ENCODE results near the gene VAMP1. TPM values are rescaled to one million over a fixed set of nuclear protein-coding genes. Genes with fewer than 3 reads are reported as not detected.
"Not testable (repeated sequence)": the region's sequence is repeated elsewhere in the genome, so short reads cannot be mapped to it uniquely, and the experiment has no call there.

VAMP1 gene
- total RNA-seq: 49.7 and 52.8 TPM in 2 replicates

GRCh38 chr12:6470375-6471163 is at the start of gene VAMP1:
TSS of gene VAMP1 (minus strand) at chr12:6470677. CDS start at chr12:6470531, 146 bp downstream.
- H3K9me3 Mint-ChIP-seq: no peaks in the 10 kb centered on the region
- H3K4me3 Mint-ChIP-seq: peak within 1 kb of the TSS; percentile 93
- peaks cover 38% of the 10 kb centered on the region for H3K36me3 Mint-ChIP-seq (ENCODE audit: low read depth)
- peaks cover 57% of the 10 kb centered on the region for H3K4me1 Mint-ChIP-seq (ENCODE audit: low read depth)
- peak; percentile 97 for DNase-seq (ENCODE audit: low spot score)
- intact Hi-C loops (cut with micrococcal nuclease): loop anchor here (1.0 to 5.0 kb wide), 10 partner anchors 8 to 472 kb away; partner anchors contain the start of genes C12orf57, GAPDH, IFFO1 and MRPL51
- peak within 1 kb of the TSS; percentile 85 for H3K27ac Mint-ChIP-seq
- peaks cover 1% of the 10 kb centered on the region for H3K27me3 Mint-ChIP-seq (ENCODE audit: insufficient read depth)

- Mint-ChIP-seq H3K4me1 (ENCODE audit: low read depth) (no peaks in the 10 kb centered on the region), H3K27ac (peak overlapping the region; percentile 67), H3K36me3 (ENCODE audit: low read depth) (peaks cover 63% of the 10 kb centered on the region), H3K27me3 (ENCODE audit: insufficient read depth) (no peaks in the 10 kb centered on the region), H3K9me3 (no peaks in the 10 kb centered on the region), H3K4me3 (no peak overlapping the region)
- intact Hi-C loops (cut with micrococcal nuclease): no loop called here
- DNase-seq (ENCODE audit: low spot score): no peak
Observed at GRCh38 chr12:6520186-6520585, 49.7 kb upstream of the VAMP1 start.

- Mint-ChIP-seq H3K36me3 (ENCODE audit: low read depth) (peaks cover 37% of the 10 kb centered on the region), H3K4me3 (no peak overlapping the region)
Observed at GRCh38 chr12:6508087-6508486, 37.6 kb upstream of the VAMP1 start.

GRCh38 chr12:6507102-6507998 is 36.9 kb upstream of the VAMP1 start:
- Mint-ChIP-seq H3K36me3 (ENCODE audit: low read depth) (peaks cover 32% of the 10 kb centered on the region), H3K9me3 (no peaks in the 10 kb centered on the region), H3K4me1 (ENCODE audit: low read depth) (peaks cover 5% of the 10 kb centered on the region), H3K4me3 (no peak overlapping the region), H3K27ac (peak overlapping the region; percentile 41), H3K27me3 (ENCODE audit: insufficient read depth) (no peaks in the 10 kb centered on the region)
- DNase-seq (ENCODE audit: low spot score): no peak
- intact Hi-C loops (cut with micrococcal nuclease): no loop called here

More at GRCh38 chr12:6508087-6508486, 37.6 kb upstream of the VAMP1 start:
- intact Hi-C loops (cut with micrococcal nuclease): no loop called here
- DNase-seq (ENCODE audit: low spot score): no peak
- no peak overlapping the region for H3K27ac Mint-ChIP-seq
- H3K27me3 Mint-ChIP-seq (ENCODE audit: insufficient read depth): no peaks in the 10 kb centered on the region
- peaks cover 5% of the 10 kb centered on the region for H3K4me1 Mint-ChIP-seq (ENCODE audit: low read depth)
- no peaks in the 10 kb centered on the region for H3K9me3 Mint-ChIP-seq

GRCh38 chr12:6500466-6500865 is 30.0 kb upstream of the VAMP1 start:
- peaks cover 17% of the 10 kb centered on the region for H3K36me3 Mint-ChIP-seq (ENCODE audit: low read depth)
- H3K27me3 Mint-ChIP-seq (ENCODE audit: insufficient read depth): no peaks in the 10 kb centered on the region
- no peak overlapping the region for H3K27ac Mint-ChIP-seq
- peaks cover 10% of the 10 kb centered on the region for H3K4me1 Mint-ChIP-seq (ENCODE audit: low read depth)
- DNase-seq (ENCODE audit: low spot score): no peak
- no peaks in the 10 kb centered on the region for H3K9me3 Mint-ChIP-seq
- intact Hi-C loops (cut with micrococcal nuclease): no loop called here
- H3K4me3 Mint-ChIP-seq: no peak overlapping the region

GRCh38 chr12:6497291-6497690 is 26.8 kb upstream of the VAMP1 start:
- H3K36me3 Mint-ChIP-seq (ENCODE audit: low read depth): peaks cover 20% of the 10 kb centered on the region
- H3K4me3 Mint-ChIP-seq, H3K27ac Mint-ChIP-seq: not testable (repeated sequence)

GRCh38 chr12:6494968-6495367 is 24.5 kb upstream of the VAMP1 start:
- peaks cover 3% of the 10 kb centered on the region for H3K27me3 Mint-ChIP-seq (ENCODE audit: insufficient read depth)
- peak overlapping the region; percentile 97 for H3K27ac Mint-ChIP-seq
- peak overlapping the region; percentile 97 for H3K4me3 Mint-ChIP-seq
- DNase-seq (ENCODE audit: low spot score): no peak
- H3K9me3 Mint-ChIP-seq: no peaks in the 10 kb centered on the region
- H3K36me3 Mint-ChIP-seq (ENCODE audit: low read depth): peaks cover 27% of the 10 kb centered on the region
- intact Hi-C loops (cut with micrococcal nuclease): loop anchor here (1.0 to 10.0 kb wide), 10 partner anchors 43 to 637 kb away; partner anchors contain the start of genes CLSTN3, ING4, MLF2 and SPSB2
- peaks cover 33% of the 10 kb centered on the region for H3K4me1 Mint-ChIP-seq (ENCODE audit: low read depth)

More at GRCh38 chr12:6497291-6497690, 26.8 kb upstream of the VAMP1 start:
- intact Hi-C loops (cut with micrococcal nuclease): loop anchor here (10.0 kb wide), 1 partner anchor 298 kb away; no protein-coding TSS in a partner anchor
- peaks cover 25% of the 10 kb centered on the region for H3K4me1 Mint-ChIP-seq (ENCODE audit: low read depth)
- not testable (repeated sequence) for DNase-seq (ENCODE audit: low spot score); H3K27me3 Mint-ChIP-seq (ENCODE audit: insufficient read depth); H3K9me3 Mint-ChIP-seq

GRCh38 chr12:6494258-6494743 is 23.8 kb upstream of the VAMP1 start:
- peak; percentile 1 for DNase-seq (ENCODE audit: low spot score)
- Mint-ChIP-seq H3K4me3 (peak overlapping the region; percentile 97), H3K4me1 (ENCODE audit: low read depth) (peaks cover 33% of the 10 kb centered on the region), H3K27ac (peak overlapping the region; percentile 97), H3K27me3 (ENCODE audit: insufficient read depth) (peaks cover 3% of the 10 kb centered on the region), H3K9me3 (no peaks in the 10 kb centered on the region), H3K36me3 (ENCODE audit: low read depth) (peaks cover 27% of the 10 kb centered on the region)
- intact Hi-C loops (cut with micrococcal nuclease): loop anchor here (1.0 to 10.0 kb wide), 10 partner anchors 42 to 638 kb away; partner anchors contain the start of genes CLSTN3, ING4, MLF2 and SPSB2

GRCh38 chr12:6493497-6494257 is 23.2 kb upstream of the VAMP1 start, which contains the start of gene NCAPD2:
TSS of gene NCAPD2 (plus strand) at chr12:6494102. CDS start at chr12:6495099, 997 bp downstream.
- Mint-ChIP-seq H3K27me3 (ENCODE audit: insufficient read depth) (peaks cover 3% of the 10 kb centered on the region), H3K36me3 (ENCODE audit: low read depth) (peaks cover 23% of the 10 kb centered on the region), H3K27ac (peak within 1 kb of the TSS; percentile 97), H3K9me3 (no peaks in the 10 kb centered on the region), H3K4me3 (peak within 1 kb of the TSS; percentile 97), H3K4me1 (ENCODE audit: low read depth) (peaks cover 33% of the 10 kb centered on the region)
- DNase-seq (ENCODE audit: low spot score): peak; percentile 96
- intact Hi-C loops (cut with micrococcal nuclease): loop anchor here (1.0 to 10.0 kb wide), 18 partner anchors 23 to 639 kb away; partner anchors contain the start of genes CDCA3, CHD4, CLSTN3 and COPS7A

GRCh38 chr12:6492838-6493496 is 22.5 kb upstream of the VAMP1 start, which contains the start of gene MRPL51:
TSS of gene MRPL51 (minus strand) at chr12:6493262. CDS start at chr12:6493136, 126 bp downstream.
- Mint-ChIP-seq H3K36me3 (ENCODE audit: low read depth) (peaks cover 20% of the 10 kb centered on the region), H3K9me3 (no peaks in the 10 kb centered on the region), H3K4me3 (peak within 1 kb of the TSS; percentile 97), H3K27ac (peak within 1 kb of the TSS; percentile 97), H3K27me3 (ENCODE audit: insufficient read depth) (peaks cover 3% of the 10 kb centered on the region), H3K4me1 (ENCODE audit: low read depth) (peaks cover 33% of the 10 kb centered on the region)
- intact Hi-C loops (cut with micrococcal nuclease): loop anchor here (1.0 to 10.0 kb wide), 13 partner anchors 23 to 639 kb away; partner anchors contain the start of genes CDCA3, CHD4, CLSTN3 and COPS7A
- DNase-seq (ENCODE audit: low spot score): peak; percentile 93

- peaks cover 26% of the 10 kb centered on the region for H3K4me1 Mint-ChIP-seq (ENCODE audit: low read depth)
- H3K36me3 Mint-ChIP-seq (ENCODE audit: low read depth): peaks cover 16% of the 10 kb centered on the region
- not testable (repeated sequence) for H3K27me3 Mint-ChIP-seq (ENCODE audit: insufficient read depth); DNase-seq (ENCODE audit: low spot score); H3K4me3 Mint-ChIP-seq; H3K27ac Mint-ChIP-seq; H3K9me3 Mint-ChIP-seq
- intact Hi-C loops (cut with micrococcal nuclease): loop anchor here (5.0 to 10.0 kb wide), 5 partner anchors 38 to 642 kb away; partner anchors contain the start of genes CLSTN3, SPSB2 and TAPBPL
Observed at GRCh38 chr12:6490673-6491072, 20.2 kb upstream of the VAMP1 start.
